Measurements from ENCODE around the gene GJC1.
A peak's percentile ranks its signal among the peaks of the same experiment; 100 is the strongest.
"Not testable (repeated sequence)": the region's sequence is repeated elsewhere in the genome, so short reads cannot be mapped to it uniquely, and the experiment has no call there.

The GJC1 gene

GRCh38 chr17:44828919-44829522 is 1.1 kb downstream of the GJC1 start:
- ATAC-seq (ENCODE audit: low read depth) (peak; percentile 6; the same call in 1 of the 3 replicates), DNase-seq (ENCODE audit: low spot score) (no peak)
- Histone ChIP-seq H3K4me1 (ENCODE audit: insufficient read depth, poor library complexity, severe bottlenecking) (peaks cover 13% of the 10 kb centered on the region), H3K36me3 (ENCODE audit: low read depth) (no peaks in the 10 kb centered on the region), H3K27me3 (ENCODE audit: insufficient read depth, poor library complexity, severe bottlenecking) (no peaks in the 10 kb centered on the region), H3K27ac (ENCODE audit: poor library complexity, severe bottlenecking) (peak overlapping the region; percentile 61), H3K9me3 (ENCODE audit: severe bottlenecking) (no peaks in the 10 kb centered on the region), H3K4me3 (ENCODE audit: severe bottlenecking) (peak overlapping the region; percentile 89)
- no peak for TF ChIP-seq CTCF (IDR thresholded peaks at IDR 0.05; ENCODE audit: poor library complexity, severe bottlenecking)

GRCh38 chr17:44827863-44828262 is 2.2 kb downstream of the GJC1 start:
- no peaks in the 10 kb centered on the region for H3K36me3 ChIP-seq (ENCODE audit: low read depth)
- DNase-seq (ENCODE audit: low spot score) (no peak), ATAC-seq (ENCODE audit: low read depth) (peak; percentile 56)
- no peak for TF ChIP-seq CTCF (IDR thresholded peaks at IDR 0.05; ENCODE audit: poor library complexity, severe bottlenecking)
- H3K9me3 ChIP-seq (ENCODE audit: severe bottlenecking), result no peaks in the 10 kb centered on the region
- peak overlapping the region; percentile 89 for H3K4me3 ChIP-seq (ENCODE audit: severe bottlenecking)
- peaks cover 15% of the 10 kb centered on the region for H3K4me1 ChIP-seq (ENCODE audit: insufficient read depth, poor library complexity, severe bottlenecking)
- no peaks in the 10 kb centered on the region for H3K27me3 ChIP-seq (ENCODE audit: insufficient read depth, poor library complexity, severe bottlenecking)
- H3K27ac ChIP-seq (ENCODE audit: poor library complexity, severe bottlenecking), result peak overlapping the region; percentile 61

- no peak overlapping the region for H3K4me3 ChIP-seq (ENCODE audit: severe bottlenecking)
- H3K9me3 ChIP-seq (ENCODE audit: severe bottlenecking), result no peaks in the 10 kb centered on the region
- no peak for TF ChIP-seq CTCF (IDR thresholded peaks at IDR 0.05; ENCODE audit: poor library complexity, severe bottlenecking)
- 0 out of 2 replicates have a peak, but pooled peaks cover 3% of the 10 kb centered on the region for H3K36me3 ChIP-seq (ENCODE audit: low read depth)
- ATAC-seq (ENCODE audit: low read depth) (no peak), DNase-seq (ENCODE audit: low spot score) (no peak)
- H3K27ac ChIP-seq (ENCODE audit: poor library complexity, severe bottlenecking), result peak overlapping the region; percentile 61
- H3K27me3 ChIP-seq (ENCODE audit: insufficient read depth, poor library complexity, severe bottlenecking), result no peaks in the 10 kb centered on the region
- peaks cover 19% of the 10 kb centered on the region for H3K4me1 ChIP-seq (ENCODE audit: insufficient read depth, poor library complexity, severe bottlenecking)
Measured at GRCh38 chr17:44826123-44826790, 3.8 kb downstream of the GJC1 start.

- DNase-seq (ENCODE audit: low spot score); ATAC-seq (ENCODE audit: low read depth); H3K36me3 ChIP-seq (ENCODE audit: low read depth); H3K27me3 ChIP-seq (ENCODE audit: insufficient read depth, poor library complexity, severe bottlenecking); H3K9me3 ChIP-seq (ENCODE audit: severe bottlenecking); H3K27ac ChIP-seq (ENCODE audit: poor library complexity, severe bottlenecking); H3K4me3 ChIP-seq (ENCODE audit: severe bottlenecking): not testable (repeated sequence)
- H3K4me1 ChIP-seq (ENCODE audit: insufficient read depth, poor library complexity, severe bottlenecking), result peaks cover 25% of the 10 kb centered on the region
Measured at GRCh38 chr17:44825236-44825635, 4.9 kb downstream of the GJC1 start.

- H3K27me3 ChIP-seq (ENCODE audit: insufficient read depth, poor library complexity, severe bottlenecking), result no peaks in the 10 kb centered on the region
- peaks cover 28% of the 10 kb centered on the region for H3K4me1 ChIP-seq (ENCODE audit: insufficient read depth, poor library complexity, severe bottlenecking)
- ATAC-seq (ENCODE audit: low read depth) (peak; percentile 100), DNase-seq (ENCODE audit: low spot score) (no peak)
- H3K4me3 ChIP-seq (ENCODE audit: severe bottlenecking), result no peak overlapping the region
- TF ChIP-seq CTCF (IDR thresholded peaks at IDR 0.05; ENCODE audit: poor library complexity, severe bottlenecking), result no peak
- H3K9me3 ChIP-seq (ENCODE audit: severe bottlenecking), result no peaks in the 10 kb centered on the region
- H3K27ac ChIP-seq (ENCODE audit: poor library complexity, severe bottlenecking), result peak overlapping the region; percentile 95
- peaks cover 15% of the 10 kb centered on the region; the same call in 1 of the 2 replicates for H3K36me3 ChIP-seq (ENCODE audit: low read depth)
Measured at GRCh38 chr17:44820631-44821212, 9.4 kb downstream of the GJC1 start.

- Histone ChIP-seq H3K4me1 (ENCODE audit: insufficient read depth, poor library complexity, severe bottlenecking) (peaks cover 36% of the 10 kb centered on the region), H3K36me3 (ENCODE audit: low read depth) (peaks cover 18% of the 10 kb centered on the region; the same call in 1 of the 2 replicates), H3K27ac (ENCODE audit: poor library complexity, severe bottlenecking) (peak overlapping the region; percentile 4)
- H3K9me3 ChIP-seq (ENCODE audit: severe bottlenecking); ATAC-seq (ENCODE audit: low read depth); DNase-seq (ENCODE audit: low spot score); H3K27me3 ChIP-seq (ENCODE audit: insufficient read depth, poor library complexity, severe bottlenecking); H3K4me3 ChIP-seq (ENCODE audit: severe bottlenecking): not testable (repeated sequence)
Measured at GRCh38 chr17:44818508-44818907, 11.6 kb downstream of the GJC1 start.

Measured in RWPE2 (cell line).